HFF-Myc (cell line): Measurements from ENCODE around the gene USP22.

Experiments used
- DNase-seq: peaks from one replicate; pipeline ENCODE4 v3.0.0-alpha.2; 2011; ENCODE audit warnings: low read depth; ENCODE audit errors: extremely low read depth
- H3K4me3 ChIP-seq: replicated peaks from 2 replicates; pipeline ENCODE4 v1.5.1; 2011; ENCODE audit warnings: low read depth, mild to moderate bottlenecking, control low read depth, low read length
- TF ChIP-seq, protein P1 (sequence below): IDR thresholded peaks from 2 replicates; pipeline ENCODE4 v1.5.1; 2012; ENCODE audit warnings: mild to moderate bottlenecking, low read depth, low read length, control low read depth; ENCODE audit errors: missing control alignments

The USP22 gene

DNA sequence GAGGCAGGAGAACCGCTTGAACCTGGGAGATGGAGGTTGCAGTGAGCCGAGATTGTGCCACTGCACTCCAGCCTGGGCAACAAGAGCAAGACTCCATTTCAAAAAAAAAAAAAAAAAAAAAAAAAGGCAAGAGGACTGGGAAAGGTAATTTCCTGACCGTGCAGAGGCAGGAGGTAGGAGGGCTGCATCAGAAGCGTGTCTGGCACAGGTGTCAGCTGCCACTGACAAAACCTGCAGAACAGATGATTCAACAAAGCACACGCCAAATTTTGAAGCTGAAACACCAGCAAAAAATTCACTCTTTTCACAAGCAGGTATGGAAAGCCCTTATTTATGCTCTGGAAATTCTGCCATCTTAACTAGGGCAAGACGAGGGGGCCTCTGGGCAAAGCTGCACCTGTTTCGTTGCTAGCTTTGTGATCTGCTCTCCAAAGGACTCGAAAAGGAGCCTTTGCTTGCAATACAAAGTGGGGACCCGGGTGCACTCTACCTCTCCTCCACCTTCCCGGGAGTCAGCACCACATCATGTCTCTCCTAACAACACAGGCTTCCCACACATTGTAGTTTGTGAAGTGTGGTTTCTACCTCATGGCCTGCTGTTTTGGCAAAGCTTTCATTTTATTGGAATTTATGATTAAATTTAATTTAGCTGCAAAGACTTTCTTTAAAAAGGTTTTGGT, 33.7 kb downstream of the USP22 start:
- TF ChIP-seq, protein P1, sequence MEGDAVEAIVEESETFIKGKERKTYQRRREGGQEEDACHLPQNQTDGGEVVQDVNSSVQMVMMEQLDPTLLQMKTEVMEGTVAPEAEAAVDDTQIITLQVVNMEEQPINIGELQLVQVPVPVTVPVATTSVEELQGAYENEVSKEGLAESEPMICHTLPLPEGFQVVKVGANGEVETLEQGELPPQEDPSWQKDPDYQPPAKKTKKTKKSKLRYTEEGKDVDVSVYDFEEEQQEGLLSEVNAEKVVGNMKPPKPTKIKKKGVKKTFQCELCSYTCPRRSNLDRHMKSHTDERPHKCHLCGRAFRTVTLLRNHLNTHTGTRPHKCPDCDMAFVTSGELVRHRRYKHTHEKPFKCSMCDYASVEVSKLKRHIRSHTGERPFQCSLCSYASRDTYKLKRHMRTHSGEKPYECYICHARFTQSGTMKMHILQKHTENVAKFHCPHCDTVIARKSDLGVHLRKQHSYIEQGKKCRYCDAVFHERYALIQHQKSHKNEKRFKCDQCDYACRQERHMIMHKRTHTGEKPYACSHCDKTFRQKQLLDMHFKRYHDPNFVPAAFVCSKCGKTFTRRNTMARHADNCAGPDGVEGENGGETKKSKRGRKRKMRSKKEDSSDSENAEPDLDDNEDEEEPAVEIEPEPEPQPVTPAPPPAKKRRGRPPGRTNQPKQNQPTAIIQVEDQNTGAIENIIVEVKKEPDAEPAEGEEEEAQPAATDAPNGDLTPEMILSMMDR, result no peak
- H3K4me3 ChIP-seq, result no peak overlapping the region
- DNase-seq, result no peak

DNA sequence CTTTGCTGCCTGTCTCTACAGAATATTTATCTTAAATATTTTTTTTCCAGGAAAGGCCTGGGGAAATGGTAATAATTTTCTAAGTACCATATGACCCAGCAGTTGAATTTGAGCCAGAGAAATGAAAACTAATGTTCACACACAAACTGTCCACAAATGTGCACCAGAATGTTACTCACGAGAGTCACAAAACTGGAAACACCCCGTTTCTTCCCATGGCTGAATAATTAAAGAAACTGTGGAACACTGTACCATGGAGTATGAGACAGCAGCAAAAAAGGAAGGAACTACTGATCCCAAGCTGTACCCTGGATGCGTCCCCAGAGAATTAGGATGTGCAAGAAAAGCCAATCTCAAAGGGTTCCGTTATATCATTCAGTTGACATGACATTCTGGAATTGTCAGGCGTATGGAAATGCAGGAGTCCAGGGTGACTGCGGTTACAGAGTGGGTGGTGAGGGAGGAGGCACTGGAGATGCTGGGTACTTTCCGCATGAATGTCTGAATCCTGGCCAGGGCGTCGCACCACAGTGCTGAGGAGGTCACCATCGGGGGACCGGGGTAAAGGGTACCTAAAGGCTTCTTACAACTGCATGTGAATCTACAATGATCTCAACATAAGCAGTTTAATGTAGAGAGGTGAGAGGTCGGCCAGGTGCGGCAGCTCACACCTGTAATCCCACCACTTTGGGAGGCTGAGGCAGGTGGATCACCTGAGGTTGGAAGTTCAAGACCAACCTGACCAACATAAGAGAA, 34.5 kb downstream of the USP22 start:
- TF ChIP-seq, protein P1, result no peak
- H3K4me3 ChIP-seq, result no peak overlapping the region
- DNase-seq, result no peak

DNA sequence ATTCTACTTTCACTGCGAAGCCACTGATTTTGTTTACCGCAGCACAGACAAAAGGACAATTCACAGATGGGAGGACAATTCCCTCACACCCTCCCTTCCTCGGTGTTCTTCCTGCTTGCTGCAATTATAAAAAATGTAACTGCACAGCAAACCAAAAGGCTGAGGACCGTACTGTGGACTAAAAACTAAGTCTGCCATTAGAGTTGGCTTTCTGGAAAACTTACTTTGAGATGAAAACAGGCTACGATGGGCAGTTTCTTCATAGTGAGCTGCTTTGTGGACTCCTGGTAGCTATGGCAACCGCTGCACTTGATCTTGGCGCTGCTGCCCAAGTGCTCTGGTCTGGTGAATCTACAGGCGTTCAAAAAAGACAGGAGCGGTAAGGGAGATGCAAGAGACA, 35.2 kb downstream of the USP22 start:
- TF ChIP-seq, protein P1, result no peak
- H3K4me3 ChIP-seq, result no peak overlapping the region
- no peak for DNase-seq

DNA sequence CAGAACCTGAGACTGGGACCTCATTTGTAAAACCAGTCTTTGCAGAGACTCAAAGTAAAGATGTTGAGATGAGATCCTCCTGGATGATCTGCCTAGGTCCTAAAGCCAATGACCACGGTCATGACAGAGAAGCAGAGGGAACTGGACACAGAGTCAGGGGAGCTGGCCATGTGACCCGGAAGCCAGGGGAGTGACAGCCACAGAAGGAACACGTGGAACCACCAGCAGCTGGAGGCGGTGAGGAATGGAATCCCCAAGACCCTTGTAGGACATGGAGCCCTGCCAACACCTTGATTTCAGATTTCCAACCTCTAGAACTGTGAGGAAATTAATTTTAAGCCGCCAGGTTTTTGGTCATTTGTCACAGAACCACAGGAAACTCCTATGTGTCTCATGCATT, 37.0 kb downstream of the USP22 start:
- TF ChIP-seq, protein P1, result no peak
- no peak overlapping the region for H3K4me3 ChIP-seq
- no peak for DNase-seq

DNA sequence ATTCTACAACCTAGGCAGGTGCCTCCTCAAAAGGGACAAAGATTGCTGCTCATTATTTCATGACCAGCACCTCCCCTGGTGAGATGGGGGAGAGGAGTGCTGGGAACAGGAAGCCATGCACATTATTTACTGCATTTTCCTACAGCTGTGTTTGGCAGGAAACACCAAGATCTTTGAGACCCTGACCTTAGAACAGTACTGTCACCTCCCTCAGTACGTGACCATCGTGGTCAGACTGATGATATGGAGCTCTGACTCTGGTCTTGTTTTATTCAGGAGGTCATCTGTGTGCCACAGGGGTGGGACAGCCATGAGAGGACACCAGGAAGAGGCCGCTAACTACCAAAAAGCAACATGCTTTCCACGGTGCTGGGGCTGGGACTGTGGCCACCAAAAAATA, 37.4 kb downstream of the USP22 start:
- DNase-seq, result no peak
- TF ChIP-seq, protein P1, result no peak
- no peak overlapping the region for H3K4me3 ChIP-seq

DNA sequence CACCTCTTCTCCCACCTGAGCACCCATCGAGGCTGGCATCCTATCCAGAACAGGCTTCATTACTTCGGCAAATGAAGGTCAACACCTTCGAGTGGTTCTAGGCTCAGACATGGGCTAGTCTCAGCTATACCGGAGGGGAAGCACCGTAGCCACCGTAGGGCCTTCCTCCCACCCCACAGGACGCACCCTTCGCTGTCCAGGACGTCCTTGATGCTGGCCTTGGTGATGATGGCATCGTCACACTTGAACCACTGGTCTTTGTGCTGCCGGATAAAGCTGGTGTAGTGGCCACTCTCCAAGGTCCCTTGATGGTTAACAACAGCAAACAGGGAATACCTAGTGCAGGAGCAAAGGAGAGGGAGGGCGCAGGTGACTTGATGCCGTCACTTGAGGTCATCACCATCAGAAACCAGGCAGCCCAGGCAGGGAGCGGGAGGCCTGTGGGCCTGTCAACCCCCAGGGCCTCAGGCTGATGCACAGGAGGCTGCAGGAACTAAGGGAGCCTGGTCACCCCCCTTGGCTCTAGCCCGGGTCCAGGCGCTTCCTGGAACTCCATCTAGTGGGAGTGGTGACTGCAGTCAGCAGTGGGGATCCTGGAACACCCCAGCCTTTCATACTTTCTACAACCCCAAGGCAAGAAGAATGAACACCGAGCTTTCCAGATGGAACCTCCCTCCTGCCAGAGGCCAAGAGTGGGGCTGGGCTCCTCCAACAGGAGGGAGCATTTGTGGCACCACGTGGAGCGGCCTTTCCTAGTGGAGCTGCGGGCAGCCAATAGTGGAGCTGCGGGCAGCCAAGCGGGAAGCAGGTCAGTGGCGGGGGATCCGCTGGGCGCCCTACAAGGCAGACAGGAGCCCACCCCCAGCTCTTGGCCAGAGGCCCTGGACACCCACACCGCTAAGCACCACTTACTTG, 38.5 kb downstream of the USP22 start:
- TF ChIP-seq, protein P1, result no peak
- no peak for DNase-seq

More for the DNA sequence above, 38.5 kb downstream of the USP22 start:
- no peak overlapping the region for H3K4me3 ChIP-seq
